H1 (cell line): Measurements from ENCODE around the gene DEFB118. TPM values are rescaled to one million over a fixed set of nuclear protein-coding genes. Genes with fewer than 3 reads are reported as not detected.

Experiments
- CTCF ChIA-PET: fragments of 300-600 bp; sonication (Branson Sonifier 250); formaldehyde crosslinking; loops from one replicate; lab custom pipeline; 2021; ENCODE audit not compliant: partially characterized antibody; lab: Charles Lee
- POLR2A ChIA-PET: fragments of 300-600 bp; sonication (Branson Sonifier 250); formaldehyde crosslinking; loops from one replicate; lab custom pipeline; 2021; ENCODE audit warnings: inconsistent platforms; ENCODE audit not compliant: partially characterized antibody; lab: Charles Lee
- DNase-seq, 2 experiments: peaks; one replicate each; pipeline versions ENCODE4 v3.0.0 to v3.0.0-alpha.2; 2010 to 2022; ENCODE audit warnings: low spot score in 2 of 2, low read depth in 1 of 2, mixed read lengths in 1 of 2
- FAIRE-seq: peaks from 2 replicates; lab custom pipeline; 2011; peaks lifted over from hg19 to GRCh38; lab: Jason Lieb, UNC
- H2AFZ ChIP-seq: 2 replicates; pipeline ENCODE4 v1.8.1; 2012; ENCODE audit warnings: low read length, inconsistent platforms
- H2AK5ac ChIP-seq: 2 replicates; pipeline ENCODE4 v1.6.1; 2013; ENCODE audit warnings: low read depth, low read length
- H2BK120ac ChIP-seq: replicated peaks from 2 replicates; pipeline ENCODE3; 2013; ENCODE audit warnings: low read depth, low read length, inconsistent platforms
- H2BK12ac ChIP-seq: 2 replicates; pipeline ENCODE4 v1.6.1; 2013; ENCODE audit warnings: low read depth, low read length
- H2BK15ac ChIP-seq: 2 replicates; pipeline ENCODE4 v1.6.1; 2013; ENCODE audit warnings: low read length
- H2BK20ac ChIP-seq: 2 replicates; pipeline ENCODE4 v1.6.1; 2013; ENCODE audit warnings: low read length
- H2BK5ac ChIP-seq: 2 replicates; pipeline ENCODE4 v1.6.1; 2013; ENCODE audit warnings: low read depth, low read length
- H3K14ac ChIP-seq: 2 replicates; pipeline ENCODE4 v1.6.1; 2013; ENCODE audit warnings: inconsistent platforms; ENCODE audit not compliant: insufficient read length
- H3K18ac ChIP-seq: 2 replicates; pipeline ENCODE4 v1.6.1; 2013; ENCODE audit warnings: low read length; ENCODE audit errors: extremely low read depth
- H3K23ac ChIP-seq: 2 replicates; pipeline ENCODE4 v1.6.1; 2013; ENCODE audit warnings: inconsistent platforms; ENCODE audit not compliant: insufficient read length
- H3K23me2 ChIP-seq: 2 replicates; pipeline ENCODE4 v1.6.1; 2013; ENCODE audit warnings: low read depth, low read length
- H3K27ac ChIP-seq: 2 replicates; pipeline ENCODE4 v1.6.1; 2011; ENCODE audit warnings: low read depth, low read length, inconsistent platforms
- H3K27me3 ChIP-seq, 4 experiments: replicated peaks in 1 of 4; 1 replicate in 1 of 4; 2 replicates in 3 of 4; pipeline versions ENCODE4 v1.6.1 to v1.8.1; 2011 to 2013; ENCODE audit warnings: low read length in 3 of 4, mild to moderate bottlenecking in 3 of 4, inconsistent platforms in 2 of 4, mixed read lengths in 2 of 4, moderate library complexity in 1 of 4; ENCODE audit not compliant: control insufficient read depth in 3 of 4, insufficient read depth in 3 of 4; ENCODE audit errors: extremely low read depth in 1 of 4
- H3K36me3 ChIP-seq, 4 experiments: 2 replicates each; pipeline versions ENCODE4 v1.6.1 to v1.8.1; 2011 to 2013; ENCODE audit warnings: mild to moderate bottlenecking in 4 of 4, low read length in 3 of 4, moderate library complexity in 2 of 4, control low read depth in 1 of 4, inconsistent platforms in 1 of 4; ENCODE audit not compliant: insufficient read depth in 4 of 4, control insufficient read depth in 2 of 4
- H3K4ac ChIP-seq: replicated peaks from 2 replicates; pipeline ENCODE3; 2013; ENCODE audit warnings: low read length, low read depth, mixed read lengths, inconsistent platforms; ENCODE audit not compliant: insufficient read length
- H3K4me1 ChIP-seq, 4 experiments: replicated peaks in 1 of 4; 1 replicate in 1 of 4; 2 replicates in 3 of 4; pipeline versions ENCODE4 v1.6.1 to v1.8.1; 2011 to 2013; ENCODE audit warnings: low read length in 3 of 4, inconsistent platforms in 2 of 4, mixed read lengths in 1 of 4; ENCODE audit not compliant: insufficient read depth in 4 of 4, control insufficient read depth in 3 of 4
- H3K4me2 ChIP-seq, 2 experiments: 2 replicates each; pipeline versions ENCODE4 v1.6.1 to v1.8.1; 2011 to 2013; ENCODE audit warnings: low read depth in 2 of 2, low read length in 2 of 2, control low read depth in 1 of 2, inconsistent platforms in 1 of 2, mild to moderate bottlenecking in 1 of 2; ENCODE audit not compliant: insufficient read depth in 1 of 2
- H3K4me3 ChIP-seq, 4 experiments: fragments of 200-600, 300-600 bp in 1 of 4; sonication (generic), shearing (Covaris generic), sonication (Bioruptor Twin) in 1 of 4; 2 replicates each; pipeline versions ENCODE4 v1.5.1 to v1.8.1; 2011 to 2016; ENCODE audit warnings: low read length in 4 of 4, low read depth in 3 of 4, control low read depth in 2 of 4, inconsistent platforms in 2 of 4, mild to moderate bottlenecking in 2 of 4, mixed read lengths in 1 of 4, moderate library complexity in 1 of 4; ENCODE audit not compliant: insufficient read depth in 2 of 4; ENCODE audit errors: extremely low read depth in 1 of 4
- H3K56ac ChIP-seq: replicated peaks from 2 replicates; pipeline ENCODE3; 2013; ENCODE audit warnings: low read depth, mild to moderate bottlenecking, mixed read lengths, low read length, inconsistent platforms; ENCODE audit not compliant: insufficient read length
- H3K79me1 ChIP-seq: 2 replicates; pipeline ENCODE4 v1.6.1; 2013; ENCODE audit warnings: low read depth, low read length, control low read depth
- H3K79me2 ChIP-seq, 2 experiments: 2 replicates each; pipeline versions ENCODE4 v1.6.1 to v1.8.1; 2012 to 2013; ENCODE audit warnings: low read length in 2 of 2, mild to moderate bottlenecking in 2 of 2, inconsistent platforms in 1 of 2; ENCODE audit not compliant: insufficient read depth in 2 of 2, control insufficient read depth in 1 of 2
- H3K9ac ChIP-seq, 4 experiments: replicated peaks in 1 of 4; 1 replicate in 1 of 4; 2 replicates in 3 of 4; pipeline versions ENCODE4 v1.6.1 to v1.8.1; 2011 to 2013; ENCODE audit warnings: low read depth in 3 of 4, low read length in 3 of 4, control low read depth in 2 of 4, mild to moderate bottlenecking in 2 of 4, moderate library complexity in 2 of 4, inconsistent platforms in 1 of 4; ENCODE audit errors: extremely low read depth in 1 of 4
- H3K9me3 ChIP-seq, 2 experiments: 2 replicates each; pipeline versions ENCODE4 v1.6.1 to v1.8.1; 2012 to 2013; ENCODE audit warnings: mild to moderate bottlenecking in 2 of 2, moderate library complexity in 2 of 2, control low read depth in 1 of 2, inconsistent platforms in 1 of 2, low read depth in 1 of 2, low read length in 1 of 2, mixed read lengths in 1 of 2; ENCODE audit not compliant: insufficient read depth in 2 of 2
- H4K20me1 ChIP-seq, 2 experiments: replicated peaks in 1 of 2; 2 replicates each; pipeline versions ENCODE3 to v1.8.1; 2011 to 2013; ENCODE audit warnings: inconsistent platforms in 2 of 2, low read length in 2 of 2, mild to moderate bottlenecking in 1 of 2; ENCODE audit not compliant: insufficient read depth in 2 of 2, control insufficient read depth in 1 of 2
- H4K5ac ChIP-seq: 2 replicates; pipeline ENCODE4 v1.6.1; 2013; ENCODE audit warnings: low read length, low read depth, mixed read lengths, inconsistent platforms; ENCODE audit not compliant: insufficient read length
- H4K8ac ChIP-seq: 2 replicates; pipeline ENCODE4 v1.8.0; 2013; ENCODE audit warnings: mild to moderate bottlenecking, moderate library complexity, low read length, inconsistent platforms; ENCODE audit not compliant: insufficient read depth; ENCODE audit errors: extremely low read depth
- H4K91ac ChIP-seq: replicated peaks from 2 replicates; pipeline ENCODE3; 2013; ENCODE audit warnings: low read length, mixed read lengths, inconsistent platforms; ENCODE audit not compliant: insufficient read length
- CREB1 ChIP-seq: IDR thresholded peaks from 2 replicates; pipeline ENCODE4 v1.6.1; 2012; ENCODE audit warnings: inconsistent platforms
- GABPA ChIP-seq: IDR thresholded peaks from 2 replicates; pipeline ENCODE4 v1.6.1; 2011; ENCODE audit warnings: mild to moderate bottlenecking, low read length, moderate library complexity, borderline replicate concordance; ENCODE audit not compliant: insufficient read depth
- KDM4A ChIP-seq: IDR thresholded peaks from one replicate; pipeline ENCODE4 v1.7.1; 2012; ENCODE audit warnings: low read depth, mild to moderate bottlenecking, moderate library complexity, low read length, inconsistent platforms; ENCODE audit not compliant: severe bottlenecking
- KDM5A ChIP-seq: fragments of 200-600 bp; IDR thresholded peaks from 2 replicates; pipeline ENCODE4 v1.7.1; 2012; ENCODE audit warnings: mild to moderate bottlenecking, low read length, inconsistent platforms, mixed read lengths
- POLR2A ChIP-seq, 2 experiments: IDR thresholded peaks; 1 replicate in 1 of 2; 2 replicates in 1 of 2; pipeline ENCODE4 v1.6.1; 2011; ENCODE audit warnings: low read depth in 2 of 2, low read length in 2 of 2, mild to moderate bottlenecking in 2 of 2; ENCODE audit errors: control extremely low read depth in 1 of 2
- RBBP5 ChIP-seq: IDR thresholded peaks from 2 replicates; pipeline ENCODE4 v1.7.1; 2012; ENCODE audit warnings: low read depth, mild to moderate bottlenecking, inconsistent platforms, low read length, moderate library complexity, borderline replicate concordance
- SIN3A ChIP-seq, 2 experiments: IDR thresholded peaks in 1 of 2; conservative IDR thresholded peaks in 1 of 2; 2 replicates each; pipeline ENCODE4 v1.6.1; 2011 to 2012; ENCODE audit warnings: low read length in 2 of 2, improper control_type of control experiment in 1 of 2, low read depth in 1 of 2, mild to moderate bottlenecking in 1 of 2
- SP4 ChIP-seq: IDR thresholded peaks from 2 replicates; pipeline ENCODE4 v1.6.1; 2012; ENCODE audit warnings: low read length, inconsistent platforms
- TBP ChIP-seq: IDR thresholded peaks from 2 replicates; pipeline ENCODE4 v1.6.1; 2011; ENCODE audit warnings: low read depth, low read length, improper control_type of control experiment
- YY1 ChIP-seq: IDR thresholded peaks from 2 replicates; pipeline ENCODE4 v1.6.1; 2011; ENCODE audit warnings: low read depth, mild to moderate bottlenecking, low read length
- WGBS, 2 experiments: shearing (Covaris generic) in 1 of 2; methylation state at CpG; one replicate each; pipeline versions ENCODE4 v1.1.6 to v1.1.7; 2013 to 2015; ENCODE audit warnings: low lambda C conversion rate in 2 of 2, mixed read lengths in 2 of 2, inconsistent platforms in 1 of 2, low coverage in 1 of 2, missing lambda C conversion rate in 1 of 2; ENCODE audit not compliant: insufficient replicate concordance in 2 of 2, insufficient coverage in 1 of 2, insufficient read length in 1 of 2; ENCODE audit errors: extremely low coverage in 1 of 2, missing lambda C conversion rate in 1 of 2; 5-methylcytosine and 5-hydroxymethylcytosine counted together
- polyA plus RNA-seq, 7 experiments: library from polyadenylated mRNA; depleted of rRNA in 3 of 7; stranded (reverse) in 5 of 7; unstranded in 2 of 7; fragments of >200 nt in 5 of 7; fragments of 200-250 nt in 2 of 7; gene quantifications; 1 replicate in 5 of 7; 2 replicates in 1 of 7; 4 replicates in 1 of 7; pipeline versions ENCODE4 v1.2.1 to v1.2.3, GENCODE V29; 2011 to 2013; ENCODE audit warnings: missing spikeins in 2 of 7, mixed read lengths in 2 of 7
- total RNA-seq: library from RNA; stranded (reverse); fragmentation: NEBNext Ultra II Directional; extraction: Animal tissue kit (Norgen Biotek cat#: 25700); gene quantifications from 2 replicates; pipeline ENCODE4 v1.2.1, GENCODE V29; 2021
- TF ChIP-seq, protein P1 (sequence below): IDR thresholded peaks from 2 replicates; pipeline ENCODE4 v1.6.1; 2011; ENCODE audit warnings: low read depth, mild to moderate bottlenecking, low read length; ENCODE audit not compliant: insufficient read depth
- TF ChIP-seq, protein P2 (sequence below), 3 experiments: IDR thresholded peaks; 1 replicate in 2 of 3; 2 replicates in 1 of 3; pipeline versions ENCODE4 v1.5.1 to v1.6.1; 2011; ENCODE audit warnings: low read length in 3 of 3, mild to moderate bottlenecking in 3 of 3, inconsistent platforms in 2 of 3, low read depth in 1 of 3, moderate library complexity in 1 of 3; ENCODE audit not compliant: insufficient read depth in 1 of 3; ENCODE audit errors: control extremely low read depth in 1 of 3

The DEFB118 gene
- total and polyA plus RNA-seq, 2 of the 8 experiments (the other 6 are each of a cell fraction or from before 2014, with no cell fraction given) = not detected

DNA sequence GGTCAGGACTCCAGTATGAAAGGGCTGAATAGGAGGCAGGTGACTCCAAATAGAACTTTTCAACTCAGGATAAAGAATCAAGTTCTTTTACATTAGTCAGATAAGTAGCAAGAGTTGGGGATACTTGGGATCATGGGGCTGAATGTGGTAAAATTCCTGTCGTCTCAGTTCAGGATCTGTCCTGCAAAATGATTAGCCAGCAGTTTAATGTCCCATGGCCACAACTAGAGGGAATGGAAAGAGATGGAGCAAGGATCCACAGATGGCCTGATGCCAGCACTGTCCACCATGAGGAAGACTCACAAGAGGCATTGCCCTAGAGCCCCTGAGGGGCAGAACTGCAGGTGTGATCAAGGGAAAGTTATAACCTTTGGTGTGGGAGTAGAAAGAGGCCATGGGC, 35.5 kb downstream of the DEFB118 start:
- no peaks in the 10 kb centered on the region for H3K4me1 ChIP-seq
- no peaks in the 10 kb centered on the region; a peak in 1 of 8 replicates for H3K36me3 ChIP-seq
- H3K9me3 ChIP-seq = peaks cover 84 to 95% of the 10 kb centered on the region in 2 experiments
- no peak overlapping the region for H3K23ac ChIP-seq
- DNase-seq (no peak), FAIRE-seq (no peak)
- no peak overlapping the region for H2BK120ac ChIP-seq
- H2BK12ac ChIP-seq = no peak overlapping the region
- H4K91ac ChIP-seq = no peak overlapping the region
- H3K27me3 ChIP-seq = no peaks in the 10 kb centered on the region
- no peak overlapping the region for H4K5ac ChIP-seq
- no peak overlapping the region for H2BK20ac ChIP-seq
- H3K56ac ChIP-seq = no peak overlapping the region
- no peak overlapping the region for H3K18ac ChIP-seq
- H3K79me2 ChIP-seq = no peaks in the 10 kb centered on the region
- no peak overlapping the region for H3K9ac ChIP-seq
- CTCF ChIA-PET = interaction anchor here (0.7 kb wide), 2 partner anchors 9 to 99 kb away, joined by 3 to 4 read pairs; no protein-coding TSS in a partner anchor
- H4K20me1 ChIP-seq = no peaks in the 10 kb centered on the region
- H3K14ac ChIP-seq = no peak overlapping the region
- no peak overlapping the region for H2BK5ac ChIP-seq
- H2AK5ac ChIP-seq = no peak overlapping the region
- no peak overlapping the region for H3K4me2 ChIP-seq
- H2BK15ac ChIP-seq = no peak overlapping the region
- H3K4me3 ChIP-seq = no peak overlapping the region
- H3K27ac ChIP-seq = no peak overlapping the region
- H2AFZ ChIP-seq = no peak overlapping the region
- H3K79me1 ChIP-seq = no peaks in the 10 kb centered on the region
- no peaks in the 10 kb centered on the region for H3K23me2 ChIP-seq
- no peak overlapping the region for H4K8ac ChIP-seq
- POLR2A ChIA-PET = no interaction called here
- H3K4ac ChIP-seq = no peak overlapping the region
- WGBS, 2 experiments = 42% methylated on average over 1 of the region's 1 CpG; no CpG with 5 or more reads in 1 of the 2 experiments
- no peak for TF ChIP-seq POLR2A (IDR thresholded peaks at IDR 0.05; ENCODE audit: control extremely low read depth in 1 of 2, low read depth in 2 of 2, low read length in 2 of 2)
- no peak for TF ChIP-seq CREB1
- no peak for TF ChIP-seq KDM4A
- TF ChIP-seq YY1 = no peak
- no peak for TF ChIP-seq SP4
- TF ChIP-seq SIN3A (conservative IDR thresholded peaks at IDR 0.05 in 1 of 2, IDR thresholded peaks at IDR 0.05 in 1 of 2; ENCODE audit: low read depth in 1 of 2, low read length in 2 of 2) = no peak
- no peak for TF ChIP-seq TBP
- TF ChIP-seq, protein P1, sequence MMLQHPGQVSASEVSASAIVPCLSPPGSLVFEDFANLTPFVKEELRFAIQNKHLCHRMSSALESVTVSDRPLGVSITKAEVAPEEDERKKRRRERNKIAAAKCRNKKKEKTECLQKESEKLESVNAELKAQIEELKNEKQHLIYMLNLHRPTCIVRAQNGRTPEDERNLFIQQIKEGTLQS = no peak
- TF ChIP-seq, protein P2, sequence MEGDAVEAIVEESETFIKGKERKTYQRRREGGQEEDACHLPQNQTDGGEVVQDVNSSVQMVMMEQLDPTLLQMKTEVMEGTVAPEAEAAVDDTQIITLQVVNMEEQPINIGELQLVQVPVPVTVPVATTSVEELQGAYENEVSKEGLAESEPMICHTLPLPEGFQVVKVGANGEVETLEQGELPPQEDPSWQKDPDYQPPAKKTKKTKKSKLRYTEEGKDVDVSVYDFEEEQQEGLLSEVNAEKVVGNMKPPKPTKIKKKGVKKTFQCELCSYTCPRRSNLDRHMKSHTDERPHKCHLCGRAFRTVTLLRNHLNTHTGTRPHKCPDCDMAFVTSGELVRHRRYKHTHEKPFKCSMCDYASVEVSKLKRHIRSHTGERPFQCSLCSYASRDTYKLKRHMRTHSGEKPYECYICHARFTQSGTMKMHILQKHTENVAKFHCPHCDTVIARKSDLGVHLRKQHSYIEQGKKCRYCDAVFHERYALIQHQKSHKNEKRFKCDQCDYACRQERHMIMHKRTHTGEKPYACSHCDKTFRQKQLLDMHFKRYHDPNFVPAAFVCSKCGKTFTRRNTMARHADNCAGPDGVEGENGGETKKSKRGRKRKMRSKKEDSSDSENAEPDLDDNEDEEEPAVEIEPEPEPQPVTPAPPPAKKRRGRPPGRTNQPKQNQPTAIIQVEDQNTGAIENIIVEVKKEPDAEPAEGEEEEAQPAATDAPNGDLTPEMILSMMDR (IDR thresholded peaks at IDR 0.05; ENCODE audit: control extremely low read depth in 1 of 3, insufficient read depth in 1 of 3, low read depth in 1 of 3, low read length in 3 of 3) = no peak
- no peak for TF ChIP-seq KDM5A
- TF ChIP-seq RBBP5 = no peak
- no peak for TF ChIP-seq GABPA
